ENCODE measurements around the gene KIF5A. TPM values are rescaled to one million over a fixed set of nuclear protein-coding genes. Genes with fewer than 3 reads are reported as not detected.

Gene KIF5A
- total and polyA plus RNA-seq, 2 donors (not counting 1 experiment from before 2014, with no cell fraction given), result 0.09 to 0.67 TPM

- Mint-ChIP-seq H3K4me1 (peaks cover 51% of the 10 kb centered on the region), H3K9me3 (ENCODE audit: insufficient read depth) (no peaks in the 10 kb centered on the region), H3K4me3 (peak overlapping the region; percentile 99), H3K27me3 (peaks cover 18% of the 10 kb centered on the region), H3K27ac (peak overlapping the region; percentile 87)
- ChIA-PET POLR2A (interaction anchor here (1.3 to 1.8 kb wide), 2 partner anchors 23 to 28 kb away, joined by 3 to 10 read pairs; partner anchors contain the start of gene DDIT3), CTCF (interaction anchor here (0.6 to 0.9 kb wide), 3 partner anchors 16 to 37 kb away, joined by 3 read pairs; no protein-coding TSS in a partner anchor)
- intact Hi-C loops (cut with micrococcal nuclease), result loop anchor here (1.0 kb wide), 6 partner anchors 25 to 205 kb away; partner anchors contain the start of genes CDK4, MBD6, OS9 and PIP4K2C
- Histone ChIP-seq H3K27me3 (replicated peaks in 1 of 4; ENCODE audit: control extremely low read depth in 1 of 4, control insufficient read depth in 3 of 4, insufficient read depth in 4 of 4, low read length in 3 of 4) (peaks cover 0 to 26% (median 10%) of the 10 kb centered on the region in 4 experiments), H2AFZ (ENCODE audit: insufficient read depth, low read depth, low read length, poor library complexity, severe bottlenecking) (peak overlapping the region; percentile 96), H3K4me2 (replicated peaks; ENCODE audit: low read depth, low read length, poor library complexity, severe bottlenecking) (peak overlapping the region; percentile 88), H4K20me1 (ENCODE audit: control insufficient read depth, insufficient read depth, low read length, poor library complexity, severe bottlenecking) (no peaks in the 10 kb centered on the region), H3K79me2 (ENCODE audit: control insufficient read depth, insufficient read depth, low read length) (peaks cover 19% of the 10 kb centered on the region), H3K4me3 (ENCODE audit: control extremely low read depth in 1 of 5, extremely low read depth in 1 of 5, insufficient read depth in 1 of 5, low read depth in 2 of 5, low read length in 4 of 5) (peak overlapping the region; percentile 68 to 96 (median 85)), H3K9me3 (ENCODE audit: control extremely low read depth in 1 of 3, control insufficient read depth in 2 of 3, insufficient read depth in 1 of 3, low read length in 2 of 3) (peaks cover 0 to 4% (median 0%) of the 10 kb centered on the region in 3 donors), H3K36me3 (replicated peaks in 1 of 2; ENCODE audit: control extremely low read depth in 1 of 2, control insufficient read depth in 1 of 2, extremely low read depth in 1 of 2, insufficient read depth in 2 of 2, low read length in 1 of 2) (no peaks in the 10 kb centered on the region), H3K27ac (ENCODE audit: low read length in 2 of 2) (peak overlapping the region in 1 of 2 donors; percentile 90), H3K4me1 (ENCODE audit: control insufficient read depth in 2 of 2, insufficient read depth in 2 of 2, low read length in 2 of 2) (peaks cover 21 to 27% of the 10 kb centered on the region in 2 donors), H3K9ac (ENCODE audit: low read length) (peak overlapping the region; percentile 98)
- TF ChIP-seq CTCF (IDR thresholded peaks at IDR 0.05), result no peak
- TF ChIP-seq EZH2 (IDR thresholded peaks at IDR 0.05; ENCODE audit: borderline replicate concordance, insufficient read depth, low read depth, low read length, poor library complexity, severe bottlenecking), result no peak
- WGBS (ENCODE audit: insufficient coverage), result 0% methylated on average over 2 of the region's 9 CpGs
- ATAC-seq (ENCODE audit: low read depth), result no peak
- DNase-seq, result no peak
Measured at GRCh38 chr12:57547288-57548012, 2.4 kb upstream of the KIF5A start.

- no peak for TF ChIP-seq CTCF (IDR thresholded peaks at IDR 0.05)
- no peak for TF ChIP-seq EZH2 (IDR thresholded peaks at IDR 0.05; ENCODE audit: borderline replicate concordance, insufficient read depth, low read depth, low read length, poor library complexity, severe bottlenecking)
- ChIA-PET CTCF (no interaction called here), POLR2A (no interaction called here)
- WGBS (ENCODE audit: insufficient coverage), result no CpG with 5 or more reads among the region's 2 CpGs
- ATAC-seq (ENCODE audit: low read depth) (no peak), DNase-seq (no peak)
- H3K36me3 ChIP-seq (replicated peaks in 1 of 2; ENCODE audit: control extremely low read depth in 1 of 2, control insufficient read depth in 1 of 2, extremely low read depth in 1 of 2, insufficient read depth in 2 of 2, low read length in 1 of 2), result no peaks in the 10 kb centered on the region
- H3K27me3 ChIP-seq (replicated peaks in 1 of 4; ENCODE audit: control extremely low read depth in 1 of 4, control insufficient read depth in 3 of 4, insufficient read depth in 4 of 4, low read length in 3 of 4), result peaks cover 0 to 26% (median 10%) of the 10 kb centered on the region in 4 experiments
- H3K4me3 ChIP-seq (ENCODE audit: control extremely low read depth in 1 of 5, extremely low read depth in 1 of 5, insufficient read depth in 1 of 5, low read depth in 2 of 5, low read length in 4 of 5), result no peak overlapping the region
- H2AFZ ChIP-seq (ENCODE audit: insufficient read depth, low read depth, low read length, poor library complexity, severe bottlenecking), result no peak overlapping the region
- H3K27me3 Mint-ChIP-seq, result peaks cover 18% of the 10 kb centered on the region
- no peak overlapping the region for H3K4me2 ChIP-seq (replicated peaks; ENCODE audit: low read depth, low read length, poor library complexity, severe bottlenecking)
- peaks cover 21 to 27% of the 10 kb centered on the region in 2 donors for H3K4me1 ChIP-seq (ENCODE audit: control insufficient read depth in 2 of 2, insufficient read depth in 2 of 2, low read length in 2 of 2)
- no peak overlapping the region for H3K27ac Mint-ChIP-seq
- H3K9ac ChIP-seq (ENCODE audit: low read length), result no peak overlapping the region
- H3K9me3 ChIP-seq (ENCODE audit: control extremely low read depth in 1 of 3, control insufficient read depth in 2 of 3, insufficient read depth in 1 of 3, low read length in 2 of 3), result peaks cover 0 to 4% (median 0%) of the 10 kb centered on the region in 3 donors
- intact Hi-C loops (cut with micrococcal nuclease), result no loop called here
- no peak overlapping the region for H3K4me3 Mint-ChIP-seq
- H3K4me1 Mint-ChIP-seq, result peaks cover 51% of the 10 kb centered on the region
- no peaks in the 10 kb centered on the region for H3K9me3 Mint-ChIP-seq (ENCODE audit: insufficient read depth)
- no peak overlapping the region for H3K27ac ChIP-seq (ENCODE audit: low read length in 2 of 2)
- peaks cover 19% of the 10 kb centered on the region for H3K79me2 ChIP-seq (ENCODE audit: control insufficient read depth, insufficient read depth, low read length)
- no peaks in the 10 kb centered on the region for H4K20me1 ChIP-seq (ENCODE audit: control insufficient read depth, insufficient read depth, low read length, poor library complexity, severe bottlenecking)
Measured at GRCh38 chr12:57548013-57548315, 1.9 kb upstream of the KIF5A start.
